Spleen (tissue), 7 donors: ENCODE measurements around the gene TMEM117.

ENCODE experiments used
- CTCF ChIP-seq, 11 experiments: fragments of 200-600 bp in 7 of 11; fragments of 450-650 bp in 4 of 11; sonication (generic) in 4 of 11; IDR thresholded peaks in 8 of 11; conservative IDR thresholded peaks in 3 of 11; 1 replicate in 7 of 11; 2 replicates in 4 of 11; pipeline versions ENCODE4 v1.4.0 to v1.8.0; 2016 to 2021; ENCODE audit warnings: antibody characterized with exemption in 11 of 11, inconsistent platforms in 4 of 11, mild to moderate bottlenecking in 1 of 11
- POLR2A ChIP-seq, 3 donors: fragments of 450-650 bp; IDR thresholded peaks; one replicate each; pipeline ENCODE4 v1.5.1; 2017; ENCODE audit warnings: antibody characterized with exemption in 3 of 3, mild to moderate bottlenecking in 1 of 3
- POLR2AphosphoS5 ChIP-seq, 3 donors: sonication (generic); formaldehyde crosslinking; IDR thresholded peaks; one replicate each; pipeline ENCODE4 v1.5.1; 2017; ENCODE audit warnings: antibody characterized with exemption in 3 of 3
- donor health status: DM: no; HTN: no; CAD: no; lungs with moderate emphysema.
- donor health status: DM: no; HTN: no; CAD: no.
- donor health status: DM: no; HTN: no; CAD: no.

- no peak for TF ChIP-seq CTCF (IDR thresholded peaks at IDR 0.05 in 8 of 11, conservative IDR thresholded peaks at IDR 0.05 in 3 of 11)
- TF ChIP-seq POLR2A (IDR thresholded peaks at IDR 0.05) = no peak
- no peak for TF ChIP-seq POLR2AphosphoS5 (IDR thresholded peaks at IDR 0.05)
These were observed 146.7 kb downstream of the TMEM117 start for GRCh38 chr12:43982544-43982943.
